ENCODE data around the gene PDZD4.

DNA sequence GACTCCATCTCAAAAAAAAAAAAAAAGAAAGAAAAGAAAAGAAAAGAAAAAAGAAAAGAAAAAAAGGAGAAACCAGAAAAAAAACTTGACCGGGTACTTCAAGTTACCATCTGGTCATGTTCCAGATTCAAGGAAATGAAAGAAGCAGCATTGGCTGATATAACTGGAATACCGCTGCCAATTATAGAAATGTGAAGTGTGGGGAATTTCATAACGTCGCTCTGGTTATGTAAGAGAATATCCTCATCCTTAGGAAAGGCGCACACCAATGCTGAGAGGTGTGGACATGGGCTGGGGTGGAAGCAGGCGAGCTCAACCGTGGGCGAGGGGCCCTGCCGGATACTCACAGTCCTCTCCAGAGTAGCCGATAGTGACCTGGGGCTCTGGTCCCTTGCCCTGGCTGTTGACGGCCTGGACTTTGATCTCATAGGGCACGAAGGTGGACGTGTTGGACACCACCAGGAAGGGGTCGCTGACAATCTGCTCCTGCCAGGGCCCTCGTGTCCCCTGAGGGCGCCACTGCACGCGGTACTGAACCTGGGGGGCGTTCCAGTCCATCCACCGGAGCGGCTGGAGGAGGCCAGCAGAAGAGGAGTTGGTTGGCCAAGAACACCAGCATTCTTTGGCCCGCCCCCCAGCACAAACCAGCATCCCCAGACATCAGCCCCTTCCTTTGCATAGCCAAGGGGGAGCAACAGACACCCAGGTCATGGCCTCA lies 36.1 kb upstream of the PDZD4 start:
- TF ChIP-seq EP300 (IDR thresholded peaks at IDR 0.05; ENCODE audit: low read depth) (no peak), POLR2A (IDR thresholded peaks at IDR 0.05) (no peak)

All from transverse colon (tissue), 1 donor.